Measurements from ENCODE around the gene SLC43A2. TPM values are rescaled to one million over a fixed set of nuclear protein-coding genes. Genes with fewer than 3 reads are reported as not detected.

SLC43A2 gene
- total and polyA plus RNA-seq, 2 of the 13 experiments (the other 11 are each of a cell fraction or from before 2014, with no cell fraction given), result 7.3 to 20.0 TPM

DNA sequence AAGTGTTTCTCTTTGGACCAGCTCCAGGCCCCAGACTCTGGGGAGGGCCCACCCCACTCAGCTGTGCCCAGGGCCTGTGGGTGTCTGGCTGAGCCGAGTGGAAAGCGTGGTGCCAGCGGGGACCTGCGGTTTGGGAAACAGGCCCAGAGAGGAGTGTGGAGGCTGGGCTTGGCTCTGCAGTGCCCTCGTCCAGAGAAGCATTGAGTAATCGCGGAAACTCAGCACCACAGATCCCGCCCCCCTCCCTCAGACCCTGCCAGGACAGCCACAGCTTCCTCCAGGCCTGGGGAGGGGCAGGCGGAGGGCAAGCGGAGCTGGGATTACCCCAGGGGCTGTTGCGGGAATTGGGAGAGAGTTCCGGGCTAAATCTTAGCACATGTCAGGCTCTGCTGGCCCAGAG, 51.5 kb downstream of the SLC43A2 start (continued):
- TF ChIP-seq, protein P1, sequence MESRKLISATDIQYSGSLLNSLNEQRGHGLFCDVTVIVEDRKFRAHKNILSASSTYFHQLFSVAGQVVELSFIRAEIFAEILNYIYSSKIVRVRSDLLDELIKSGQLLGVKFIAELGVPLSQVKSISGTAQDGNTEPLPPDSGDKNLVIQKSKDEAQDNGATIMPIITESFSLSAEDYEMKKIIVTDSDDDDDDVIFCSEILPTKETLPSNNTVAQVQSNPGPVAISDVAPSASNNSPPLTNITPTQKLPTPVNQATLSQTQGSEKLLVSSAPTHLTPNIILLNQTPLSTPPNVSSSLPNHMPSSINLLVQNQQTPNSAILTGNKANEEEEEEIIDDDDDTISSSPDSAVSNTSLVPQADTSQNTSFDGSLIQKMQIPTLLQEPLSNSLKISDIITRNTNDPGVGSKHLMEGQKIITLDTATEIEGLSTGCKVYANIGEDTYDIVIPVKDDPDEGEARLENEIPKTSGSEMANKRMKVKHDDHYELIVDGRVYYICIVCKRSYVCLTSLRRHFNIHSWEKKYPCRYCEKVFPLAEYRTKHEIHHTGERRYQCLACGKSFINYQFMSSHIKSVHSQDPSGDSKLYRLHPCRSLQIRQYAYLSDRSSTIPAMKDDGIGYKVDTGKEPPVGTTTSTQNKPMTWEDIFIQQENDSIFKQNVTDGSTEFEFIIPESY (CRISPR knock-in tag; IDR thresholded peaks at IDR 0.05), result 0 out of 2 replicates have a peak, but pooled peaks have one; percentile 59
- TF ChIP-seq JUND (CRISPR knock-in tag; IDR thresholded peaks at IDR 0.05), result no peak
- TF ChIP-seq SP1 (IDR thresholded peaks at IDR 0.05), result no peak
- peak; percentile 52; the same call in 1 of the 2 replicates for TF ChIP-seq SP1 (CRISPR knock-in tag; IDR thresholded peaks at IDR 0.05)
- peak; percentile 36 for TF ChIP-seq XRCC5 (optimal IDR thresholded peaks at IDR 0.05; ENCODE audit: low read length)
- 0 out of 2 replicates have a peak, but pooled peaks have one; percentile 7 for TF ChIP-seq RARA (CRISPR knock-in tag; IDR thresholded peaks at IDR 0.05)
- TF ChIP-seq KDM2A (CRISPR knock-in tag; IDR thresholded peaks at IDR 0.05; ENCODE audit: borderline replicate concordance, low read depth), result peak; percentile 48; the same call in 1 of the 2 replicates
- no peak for TF ChIP-seq ZNF343 (CRISPR knock-in tag; IDR thresholded peaks at IDR 0.05)
- TF ChIP-seq, protein P2, sequence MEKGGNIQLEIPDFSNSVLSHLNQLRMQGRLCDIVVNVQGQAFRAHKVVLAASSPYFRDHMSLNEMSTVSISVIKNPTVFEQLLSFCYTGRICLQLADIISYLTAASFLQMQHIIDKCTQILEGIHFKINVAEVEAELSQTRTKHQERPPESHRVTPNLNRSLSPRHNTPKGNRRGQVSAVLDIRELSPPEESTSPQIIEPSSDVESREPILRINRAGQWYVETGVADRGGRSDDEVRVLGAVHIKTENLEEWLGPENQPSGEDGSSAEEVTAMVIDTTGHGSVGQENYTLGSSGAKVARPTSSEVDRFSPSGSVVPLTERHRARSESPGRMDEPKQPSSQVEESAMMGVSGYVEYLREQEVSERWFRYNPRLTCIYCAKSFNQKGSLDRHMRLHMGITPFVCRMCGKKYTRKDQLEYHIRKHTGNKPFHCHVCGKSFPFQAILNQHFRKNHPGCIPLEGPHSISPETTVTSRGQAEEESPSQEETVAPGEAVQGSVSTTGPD (CRISPR knock-in tag; IDR thresholded peaks at IDR 0.05), result 0 out of 2 replicates have a peak, but pooled peaks have one; percentile 19
- TF ChIP-seq ZNF232 (CRISPR knock-in tag; IDR thresholded peaks at IDR 0.05; ENCODE audit: borderline replicate concordance), result no peak
- no peak for TF ChIP-seq SP2 (CRISPR knock-in tag; IDR thresholded peaks at IDR 0.05)
- TF ChIP-seq, protein P3, sequence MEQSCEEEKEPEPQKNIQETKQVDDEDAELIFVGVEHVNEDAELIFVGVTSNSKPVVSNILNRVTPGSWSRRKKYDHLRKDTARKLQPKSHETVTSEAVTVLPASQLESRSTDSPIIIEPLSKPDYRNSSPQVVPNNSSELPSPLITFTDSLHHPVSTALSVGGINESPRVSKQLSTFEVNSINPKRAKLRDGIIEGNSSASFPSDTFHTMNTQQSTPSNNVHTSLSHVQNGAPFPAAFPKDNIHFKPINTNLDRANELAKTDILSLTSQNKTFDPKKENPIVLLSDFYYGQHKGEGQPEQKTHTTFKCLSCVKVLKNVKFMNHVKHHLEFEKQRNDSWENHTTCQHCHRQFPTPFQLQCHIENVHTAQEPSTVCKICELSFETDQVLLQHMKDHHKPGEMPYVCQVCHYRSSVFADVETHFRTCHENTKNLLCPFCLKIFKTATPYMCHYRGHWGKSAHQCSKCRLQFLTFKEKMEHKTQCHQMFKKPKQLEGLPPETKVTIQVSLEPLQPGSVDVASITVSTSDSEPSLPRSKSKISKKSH (CRISPR knock-in tag; IDR thresholded peaks at IDR 0.05; ENCODE audit: borderline replicate concordance), result no peak
- no peak for TF ChIP-seq ZFP82 (CRISPR knock-in tag; IDR thresholded peaks at IDR 0.05; ENCODE audit: borderline replicate concordance)
- TF ChIP-seq, protein P4, sequence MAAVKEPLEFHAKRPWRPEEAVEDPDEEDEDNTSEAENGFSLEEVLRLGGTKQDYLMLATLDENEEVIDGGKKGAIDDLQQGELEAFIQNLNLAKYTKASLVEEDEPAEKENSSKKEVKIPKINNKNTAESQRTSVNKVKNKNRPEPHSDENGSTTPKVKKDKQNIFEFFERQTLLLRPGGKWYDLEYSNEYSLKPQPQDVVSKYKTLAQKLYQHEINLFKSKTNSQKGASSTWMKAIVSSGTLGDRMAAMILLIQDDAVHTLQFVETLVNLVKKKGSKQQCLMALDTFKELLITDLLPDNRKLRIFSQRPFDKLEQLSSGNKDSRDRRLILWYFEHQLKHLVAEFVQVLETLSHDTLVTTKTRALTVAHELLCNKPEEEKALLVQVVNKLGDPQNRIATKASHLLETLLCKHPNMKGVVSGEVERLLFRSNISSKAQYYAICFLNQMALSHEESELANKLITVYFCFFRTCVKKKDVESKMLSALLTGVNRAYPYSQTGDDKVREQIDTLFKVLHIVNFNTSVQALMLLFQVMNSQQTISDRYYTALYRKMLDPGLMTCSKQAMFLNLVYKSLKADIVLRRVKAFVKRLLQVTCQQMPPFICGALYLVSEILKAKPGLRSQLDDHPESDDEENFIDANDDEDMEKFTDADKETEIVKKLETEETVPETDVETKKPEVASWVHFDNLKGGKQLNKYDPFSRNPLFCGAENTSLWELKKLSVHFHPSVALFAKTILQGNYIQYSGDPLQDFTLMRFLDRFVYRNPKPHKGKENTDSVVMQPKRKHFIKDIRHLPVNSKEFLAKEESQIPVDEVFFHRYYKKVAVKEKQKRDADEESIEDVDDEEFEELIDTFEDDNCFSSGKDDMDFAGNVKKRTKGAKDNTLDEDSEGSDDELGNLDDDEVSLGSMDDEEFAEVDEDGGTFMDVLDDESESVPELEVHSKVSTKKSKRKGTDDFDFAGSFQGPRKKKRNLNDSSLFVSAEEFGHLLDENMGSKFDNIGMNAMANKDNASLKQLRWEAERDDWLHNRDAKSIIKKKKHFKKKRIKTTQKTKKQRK (IDR thresholded peaks at IDR 0.05; ENCODE audit: low read length), result no peak
- TF ChIP-seq, protein P5, sequence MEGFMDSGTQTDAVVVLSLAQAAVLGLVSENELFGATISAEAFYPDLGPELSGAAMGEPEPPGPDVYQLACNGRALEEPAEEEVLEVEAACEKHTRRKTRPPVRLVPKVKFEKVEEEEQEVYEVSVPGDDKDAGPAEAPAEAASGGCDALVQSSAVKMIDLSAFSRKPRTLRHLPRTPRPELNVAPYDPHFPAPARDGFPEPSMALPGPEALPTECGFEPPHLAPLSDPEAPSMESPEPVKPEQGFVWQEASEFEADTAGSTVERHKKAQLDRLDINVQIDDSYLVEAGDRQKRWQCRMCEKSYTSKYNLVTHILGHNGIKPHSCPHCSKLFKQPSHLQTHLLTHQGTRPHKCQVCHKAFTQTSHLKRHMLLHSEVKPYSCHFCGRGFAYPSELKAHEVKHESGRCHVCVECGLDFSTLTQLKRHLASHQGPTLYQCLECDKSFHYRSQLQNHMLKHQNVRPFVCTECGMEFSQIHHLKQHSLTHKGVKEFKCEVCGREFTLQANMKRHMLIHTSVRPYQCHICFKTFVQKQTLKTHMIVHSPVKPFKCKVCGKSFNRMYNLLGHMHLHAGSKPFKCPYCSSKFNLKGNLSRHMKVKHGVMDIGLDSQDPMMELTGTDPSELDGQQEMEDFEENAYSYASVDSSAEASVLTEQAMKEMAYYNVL (CRISPR knock-in tag; IDR thresholded peaks at IDR 0.05; ENCODE audit: borderline replicate concordance), result 0 out of 2 replicates have a peak, but pooled peaks have one; percentile 67
- no peak for TF ChIP-seq NR2C2 (CRISPR knock-in tag; IDR thresholded peaks at IDR 0.05; ENCODE audit: borderline replicate concordance)
- TF ChIP-seq ARID2 (CRISPR knock-in tag; IDR thresholded peaks at IDR 0.05; ENCODE audit: borderline replicate concordance), result no peak
- no peak for TF ChIP-seq ZSCAN21 (CRISPR knock-in tag; IDR thresholded peaks at IDR 0.05; ENCODE audit: borderline replicate concordance)
- TF ChIP-seq ZNF761 (CRISPR knock-in tag; conservative IDR thresholded peaks at IDR 0.05), result no peak

Measured in HepG2 (cell line).